GM19463 (cell line): ENCODE results near the gene METRNL.
"Not testable (repeated sequence)": the region's sequence is repeated elsewhere in the genome, so short reads cannot be mapped to it uniquely, and the experiment has no call there.

ENCODE experiments used
- ATAC-seq: cut with Tn5 transposase; IDR thresholded peaks from one replicate; pipeline ENCODE4 v1.9.1; 2021; ENCODE audit warnings: mild to moderate bottlenecking, moderate library complexity; ENCODE audit not compliant: unreplicated experiment

METRNL gene

GRCh38 chr17:83118071-83118841 lies 38.8 kb downstream of the METRNL start:
- ATAC-seq = no peak

- ATAC-seq = peak; percentile 68
Measured at GRCh38 chr17:83119987-83120864, 40.8 kb downstream of the METRNL start.

GRCh38 chr17:83121473-83121872 lies 42.1 kb downstream of the METRNL start:
- not testable (repeated sequence) for ATAC-seq

- ATAC-seq = no peak
Measured at GRCh38 chr17:83121921-83122820, 42.8 kb downstream of the METRNL start.

- ATAC-seq = no peak
Measured at GRCh38 chr17:83122834-83123233, 43.4 kb downstream of the METRNL start.

- no peak for ATAC-seq
Measured at GRCh38 chr17:83123896-83124801, 44.7 kb downstream of the METRNL start.

- ATAC-seq = no peak
Measured at GRCh38 chr17:83124871-83125514, 45.6 kb downstream of the METRNL start.

GRCh38 chr17:83125515-83126274 lies 46.3 kb downstream of the METRNL start:
- ATAC-seq = no peak

GRCh38 chr17:83126275-83126811 lies 46.9 kb downstream of the METRNL start:
- no peak for ATAC-seq

- ATAC-seq = no peak
Measured at GRCh38 chr17:83127431-83128160, 48.2 kb downstream of the METRNL start.

GRCh38 chr17:83128306-83129240 lies 49.2 kb downstream of the METRNL start:
- no peak for ATAC-seq

GRCh38 chr17:83129676-83130075 lies 50.3 kb downstream of the METRNL start:
- no peak for ATAC-seq

- no peak for ATAC-seq
Measured at GRCh38 chr17:83131401-83132011, 52.1 kb downstream of the METRNL start.

- no peak for ATAC-seq
Measured at GRCh38 chr17:83132251-83133081, 53.1 kb downstream of the METRNL start.
